Fibroblast of mammary gland (primary cell): Measurements from ENCODE around the gene NFATC1.
"Not testable (repeated sequence)": the region's sequence is repeated elsewhere in the genome, so short reads cannot be mapped to it uniquely, and the experiment has no call there.

Experiments used
- DNase-seq: peaks from one replicate; pipeline ENCODE4 v3.0.0-alpha.2; 2010; ENCODE audit warnings: low read depth
- H3K4me3 ChIP-seq: 2 replicates; pipeline ENCODE4 v1.5.1; 2011; ENCODE audit warnings: low read depth, mild to moderate bottlenecking, low read length, moderate library complexity; ENCODE audit not compliant: control insufficient read depth
- TF ChIP-seq, protein P1 (sequence below): conservative IDR thresholded peaks from 2 replicates; pipeline ENCODE4 v1.5.1; 2011; ENCODE audit warnings: low read depth, low read length, inconsistent platforms; ENCODE audit not compliant: control insufficient read depth, insufficient read depth

Gene NFATC1

DNA sequence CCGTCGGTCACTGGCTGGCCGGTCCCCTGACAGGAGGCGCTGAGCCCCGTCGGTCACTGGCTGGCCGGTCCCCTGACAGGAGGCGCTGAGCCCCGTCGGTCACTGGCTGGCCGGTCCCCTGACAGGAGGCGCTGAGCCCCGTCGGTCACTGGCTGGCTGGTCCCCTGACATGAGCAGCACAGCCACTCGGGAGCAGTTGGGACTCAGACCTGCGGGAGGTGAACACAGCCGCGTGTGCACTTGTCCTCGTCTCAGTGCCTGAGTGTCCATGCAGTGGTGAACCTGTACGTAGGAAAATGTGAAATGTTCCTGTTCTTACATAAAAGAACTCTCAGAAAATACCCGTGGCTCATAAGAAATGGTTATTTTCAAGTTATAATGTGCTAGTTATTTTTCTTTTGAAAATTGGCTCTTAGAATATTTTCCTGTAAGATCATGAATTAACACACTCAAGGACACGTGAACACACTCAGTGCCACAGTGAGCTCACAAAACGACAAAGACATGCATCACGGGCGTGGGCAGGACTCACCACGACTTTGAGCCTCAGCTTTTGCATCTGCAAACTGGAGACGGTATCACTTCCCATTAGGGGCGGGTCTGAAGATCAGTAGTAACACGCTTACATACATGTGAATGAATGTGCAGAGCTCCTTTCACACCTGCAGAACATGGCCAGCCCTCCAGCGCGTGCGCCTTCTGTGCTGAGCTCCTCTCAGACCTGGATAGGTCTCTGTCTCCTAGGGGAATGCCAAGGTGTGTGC, 21.1 kb upstream of the NFATC1 start:
- TF ChIP-seq, protein P1, sequence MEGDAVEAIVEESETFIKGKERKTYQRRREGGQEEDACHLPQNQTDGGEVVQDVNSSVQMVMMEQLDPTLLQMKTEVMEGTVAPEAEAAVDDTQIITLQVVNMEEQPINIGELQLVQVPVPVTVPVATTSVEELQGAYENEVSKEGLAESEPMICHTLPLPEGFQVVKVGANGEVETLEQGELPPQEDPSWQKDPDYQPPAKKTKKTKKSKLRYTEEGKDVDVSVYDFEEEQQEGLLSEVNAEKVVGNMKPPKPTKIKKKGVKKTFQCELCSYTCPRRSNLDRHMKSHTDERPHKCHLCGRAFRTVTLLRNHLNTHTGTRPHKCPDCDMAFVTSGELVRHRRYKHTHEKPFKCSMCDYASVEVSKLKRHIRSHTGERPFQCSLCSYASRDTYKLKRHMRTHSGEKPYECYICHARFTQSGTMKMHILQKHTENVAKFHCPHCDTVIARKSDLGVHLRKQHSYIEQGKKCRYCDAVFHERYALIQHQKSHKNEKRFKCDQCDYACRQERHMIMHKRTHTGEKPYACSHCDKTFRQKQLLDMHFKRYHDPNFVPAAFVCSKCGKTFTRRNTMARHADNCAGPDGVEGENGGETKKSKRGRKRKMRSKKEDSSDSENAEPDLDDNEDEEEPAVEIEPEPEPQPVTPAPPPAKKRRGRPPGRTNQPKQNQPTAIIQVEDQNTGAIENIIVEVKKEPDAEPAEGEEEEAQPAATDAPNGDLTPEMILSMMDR: no peak
- H3K4me3 ChIP-seq: no peak overlapping the region
- no peak for DNase-seq

DNA sequence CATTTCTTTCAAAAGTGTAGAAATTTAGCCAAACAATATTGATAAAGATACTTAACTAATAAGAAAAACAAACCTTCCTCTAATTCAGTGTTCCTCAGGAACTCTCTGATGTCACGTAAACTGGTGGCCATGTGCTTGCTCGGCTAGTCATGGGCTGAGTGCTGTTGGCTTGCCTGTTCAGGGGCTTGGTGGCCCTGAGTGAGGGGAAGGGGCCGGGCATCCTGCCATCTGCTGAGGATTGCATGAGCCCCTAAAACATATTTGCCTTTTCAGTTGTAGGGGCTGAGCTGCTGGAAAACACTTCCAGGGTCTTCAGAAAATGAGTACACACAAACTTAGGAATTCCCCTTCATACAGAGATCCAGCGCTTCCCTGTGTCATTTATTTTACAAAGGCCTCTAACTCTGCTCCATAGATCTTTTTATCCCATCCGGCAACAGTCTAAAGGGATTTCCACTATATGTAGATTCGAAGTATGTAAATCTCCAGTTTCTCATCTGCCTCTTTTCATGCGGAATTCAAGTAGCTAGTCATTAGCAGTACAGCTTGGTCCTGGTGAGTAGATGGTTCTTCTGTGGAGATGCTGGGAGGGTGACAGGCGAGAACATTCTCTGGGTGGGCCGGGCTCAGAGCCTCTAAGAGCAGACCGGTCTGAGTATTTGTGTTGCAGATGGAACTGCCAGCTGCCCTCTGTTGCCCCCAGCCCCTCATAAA, 20.1 kb upstream of the NFATC1 start:
- TF ChIP-seq, protein P1: no peak
- DNase-seq: no peak
- H3K4me3 ChIP-seq: no peak overlapping the region

DNA sequence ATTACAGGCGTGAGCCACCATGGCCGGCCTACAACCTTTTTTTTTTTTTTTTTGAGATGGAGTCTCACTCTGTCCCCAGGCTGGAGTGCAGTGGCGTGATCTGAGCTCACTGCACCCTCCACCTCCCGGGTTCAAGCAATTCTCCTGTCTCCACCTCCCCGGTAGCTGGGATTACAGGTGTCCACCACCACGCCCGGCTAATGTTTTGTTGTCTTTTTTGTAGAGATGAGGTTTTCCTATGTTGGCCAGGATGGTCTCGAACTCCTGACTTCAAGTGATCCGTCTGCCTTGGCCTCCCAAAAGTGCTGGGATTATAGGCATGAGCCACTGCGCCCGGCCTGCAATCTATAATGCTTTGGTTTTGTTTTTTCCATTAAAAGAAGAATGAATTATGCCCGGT, 19.1 kb upstream of the NFATC1 start:
- not testable (repeated sequence) for DNase-seq, H3K4me3 ChIP-seq

DNA sequence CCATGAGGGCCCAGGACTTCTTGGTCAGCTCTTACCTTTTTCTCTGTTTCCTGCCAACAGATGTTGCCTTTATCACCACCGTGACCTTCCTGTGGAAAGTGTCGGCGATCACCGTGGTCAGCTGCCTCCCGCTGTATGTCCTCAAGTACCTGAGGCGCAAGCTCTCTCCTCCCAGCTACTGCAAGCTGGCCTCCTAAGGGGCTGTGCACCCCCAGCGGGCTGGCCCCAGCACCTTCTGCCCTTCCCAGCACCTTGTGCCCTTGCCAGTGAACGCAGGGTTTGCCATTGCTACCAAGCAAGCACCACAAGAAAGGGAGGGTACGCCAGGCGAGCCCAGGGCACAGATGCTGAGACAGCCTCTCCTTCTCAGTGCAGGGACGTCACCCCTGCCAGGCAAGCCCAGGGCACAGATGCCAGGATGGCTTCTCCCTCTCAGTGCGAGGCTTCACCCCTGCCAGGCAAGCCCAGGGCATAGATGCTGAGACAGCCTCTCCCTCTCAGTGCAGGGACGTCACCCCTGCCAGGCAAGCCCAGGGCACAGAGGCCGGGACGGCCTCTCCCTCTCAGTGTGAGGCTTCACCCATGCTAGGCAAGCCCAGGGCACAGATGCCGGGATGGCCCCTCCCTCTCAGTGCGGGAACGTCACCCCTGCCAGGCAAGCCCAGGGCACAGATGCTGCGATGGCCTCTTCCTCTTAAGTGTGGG, 18.4 kb upstream of the NFATC1 start:
- TF ChIP-seq, protein P1: no peak
- no peak overlapping the region for H3K4me3 ChIP-seq
- DNase-seq: no peak

DNA sequence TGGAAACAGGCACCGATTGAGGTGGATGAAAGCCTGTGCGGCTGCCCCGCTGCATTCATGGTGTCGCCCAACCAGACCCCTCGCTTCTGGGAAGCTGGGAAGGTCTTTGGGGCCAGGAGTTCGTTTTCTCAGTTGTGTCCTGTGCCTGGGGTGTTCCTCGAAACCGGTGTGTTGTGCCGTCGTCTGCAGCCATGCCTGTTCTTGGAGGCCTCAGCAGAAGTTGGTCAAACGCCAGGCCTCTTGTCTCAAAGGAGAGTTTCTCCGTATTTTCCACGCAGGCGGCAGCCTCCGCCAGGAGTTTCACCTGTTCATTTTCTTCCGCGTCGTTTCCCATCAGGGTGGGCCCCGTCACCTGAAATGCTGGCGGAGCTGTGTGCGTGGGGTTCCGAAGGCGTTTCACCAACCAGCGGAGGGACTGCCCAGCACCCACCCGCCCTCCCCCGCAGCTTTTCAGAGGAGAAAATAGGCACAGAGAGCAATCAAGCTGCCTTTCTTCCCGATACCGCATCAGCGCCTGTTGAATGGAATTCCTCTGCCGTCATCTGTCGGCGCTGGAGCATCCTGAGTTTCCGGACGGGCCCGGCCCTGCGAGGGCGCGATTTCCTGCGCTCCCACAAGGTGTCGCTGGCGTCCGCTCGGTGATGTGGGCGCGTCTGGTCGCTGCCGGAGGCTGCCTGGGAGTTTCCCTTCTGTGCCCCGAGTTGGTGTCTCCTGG, 17.0 kb upstream of the NFATC1 start:
- DNase-seq: peak; percentile 60
- TF ChIP-seq, protein P1: peak; percentile 79
- H3K4me3 ChIP-seq: no peak overlapping the region

DNA sequence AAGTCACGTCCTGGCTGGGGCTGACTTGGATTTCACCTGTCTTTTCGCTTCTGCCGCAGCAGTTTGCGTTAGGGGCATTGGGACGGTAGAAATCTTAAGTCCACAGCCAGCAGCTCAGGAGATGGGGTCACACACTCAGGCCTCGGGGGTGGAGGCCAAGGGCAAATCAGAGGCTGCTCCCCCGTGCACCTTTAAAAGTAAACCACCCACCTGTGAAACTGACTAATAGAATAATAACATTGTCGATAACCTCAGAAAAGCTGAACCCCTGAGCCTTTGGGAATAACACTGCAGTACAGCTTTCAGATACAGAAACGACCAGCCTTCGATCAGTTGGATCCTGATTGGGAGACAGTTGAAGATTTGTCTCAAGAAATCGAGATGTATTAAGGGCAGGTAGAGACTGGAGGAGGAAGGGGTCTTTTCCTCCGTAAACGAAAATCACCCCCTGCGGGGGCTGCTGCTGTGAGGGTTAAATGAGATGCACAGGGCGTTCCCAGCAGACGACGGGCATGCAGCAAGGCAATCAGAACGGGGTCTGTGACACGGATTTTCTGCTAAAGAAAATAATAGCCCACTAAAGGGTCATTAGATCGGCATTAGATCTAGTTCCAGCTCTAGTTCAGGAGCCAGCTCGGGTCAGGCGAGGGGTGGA, 16.4 kb upstream of the NFATC1 start:
- H3K4me3 ChIP-seq: no peak overlapping the region
- DNase-seq: no peak
- TF ChIP-seq, protein P1: no peak
